Activated CD4-positive, alpha-beta T cell treated with anti-CD3 and anti-CD28 coated beads for 4 hours (primary cell): Measurements from ENCODE around the gene NFX1.
A peak's percentile ranks its signal among the peaks of the same experiment; 100 is the strongest.
"Not testable (repeated sequence)": the region's sequence is repeated elsewhere in the genome, so short reads cannot be mapped to it uniquely, and the experiment has no call there.

Source experiments
- DNase-seq, 2 donors: peaks; one replicate each; pipeline ENCODE4 v3.0.0-alpha.2; 2020

The NFX1 gene

DNA sequence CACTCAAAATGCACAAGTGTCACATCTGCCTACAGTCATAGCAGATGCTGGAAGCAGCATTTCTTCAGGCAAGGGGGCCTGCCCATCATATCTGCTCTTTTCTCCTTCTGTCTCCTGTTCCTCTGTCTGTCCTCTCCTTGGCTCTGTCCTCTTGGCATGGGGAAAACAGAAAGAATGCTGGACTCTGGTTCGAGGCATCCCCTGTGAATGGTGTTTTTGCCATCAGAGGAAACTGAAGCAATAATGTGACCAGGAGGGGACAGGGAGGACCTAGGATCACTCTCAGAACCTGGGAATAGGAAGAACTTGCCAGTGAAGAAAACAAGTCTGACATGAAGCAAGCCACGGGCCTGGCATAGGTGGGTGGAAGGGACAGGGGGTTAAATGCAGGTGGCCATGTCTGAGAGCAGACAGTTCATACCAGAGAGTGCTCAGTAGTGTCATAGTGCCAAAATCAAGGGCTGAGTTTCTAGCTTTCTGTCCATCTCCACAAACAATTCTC is 76.7 kb downstream of the NFX1 start:
- no peak for DNase-seq

DNA sequence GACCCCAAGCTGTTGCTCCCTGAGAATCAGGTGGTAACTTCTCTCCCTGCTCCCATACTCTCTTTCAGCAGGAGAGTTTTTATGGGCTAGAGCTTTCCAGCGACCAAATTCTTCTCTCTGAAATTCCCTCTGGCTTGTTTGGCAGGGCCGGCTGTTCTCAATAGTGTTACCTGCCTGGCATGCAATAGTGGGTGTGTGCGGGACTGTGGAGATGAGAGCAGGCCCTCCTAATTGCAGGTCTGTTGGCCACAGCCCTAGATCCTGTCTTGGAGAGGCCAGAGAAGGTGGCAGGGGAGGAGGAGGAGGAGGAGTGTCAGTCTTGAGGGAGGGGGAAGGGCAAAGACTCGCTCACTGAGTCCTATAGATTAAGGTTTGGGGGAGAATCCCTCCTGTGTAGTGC is 82.6 kb downstream of the NFX1 start:
- no peak for DNase-seq

DNA sequence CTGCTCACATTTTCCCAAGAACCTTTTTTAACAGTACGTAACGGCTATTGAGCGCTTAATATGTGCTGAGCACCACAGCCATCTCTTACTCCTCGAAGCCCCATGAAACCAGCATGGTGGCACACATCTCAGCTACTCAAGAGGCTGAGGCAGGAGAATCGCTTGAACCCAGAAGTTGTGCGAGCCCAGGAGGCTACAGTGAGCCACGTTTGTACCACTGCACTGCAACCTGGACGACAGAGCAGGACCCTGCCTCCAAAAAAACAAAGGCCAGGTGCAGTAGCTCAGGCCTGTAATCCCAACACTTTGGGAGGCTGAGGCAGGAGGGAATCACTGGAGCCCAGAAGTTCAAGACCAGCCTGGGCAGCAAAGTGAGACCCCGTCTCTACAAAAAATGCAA is 83.9 kb downstream of the NFX1 start:
- no peak for DNase-seq

DNA sequence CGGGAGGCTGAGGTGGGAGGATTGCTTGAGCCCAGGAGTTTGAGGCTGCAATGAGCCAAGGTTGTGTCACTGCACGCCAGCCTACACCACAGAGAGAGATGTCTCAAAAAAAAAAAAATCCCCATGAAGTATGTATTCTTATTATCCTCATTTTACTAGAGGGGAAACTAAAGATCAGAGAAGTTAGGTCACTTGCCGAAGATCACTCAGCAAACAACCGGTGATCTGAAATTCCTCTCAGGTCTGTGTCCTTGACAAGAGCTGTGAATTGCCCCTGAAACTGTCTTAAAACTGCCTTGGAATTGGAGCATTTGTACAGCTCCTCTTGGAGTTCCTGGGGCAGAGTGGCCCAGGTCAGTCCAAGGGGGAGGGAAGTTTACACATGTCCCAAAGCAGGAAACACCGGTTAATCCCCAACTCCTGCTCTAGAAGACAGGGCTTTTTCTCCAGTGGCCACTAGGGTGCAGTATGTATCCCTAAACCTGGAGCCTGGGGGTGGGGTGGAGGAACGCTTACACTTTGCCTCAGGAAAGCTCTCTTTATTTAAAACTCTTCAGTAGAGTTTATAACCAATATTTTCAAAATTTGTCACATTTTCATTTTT is 84.4 kb downstream of the NFX1 start:
- DNase-seq, result peak; percentile 58 to 68

DNA sequence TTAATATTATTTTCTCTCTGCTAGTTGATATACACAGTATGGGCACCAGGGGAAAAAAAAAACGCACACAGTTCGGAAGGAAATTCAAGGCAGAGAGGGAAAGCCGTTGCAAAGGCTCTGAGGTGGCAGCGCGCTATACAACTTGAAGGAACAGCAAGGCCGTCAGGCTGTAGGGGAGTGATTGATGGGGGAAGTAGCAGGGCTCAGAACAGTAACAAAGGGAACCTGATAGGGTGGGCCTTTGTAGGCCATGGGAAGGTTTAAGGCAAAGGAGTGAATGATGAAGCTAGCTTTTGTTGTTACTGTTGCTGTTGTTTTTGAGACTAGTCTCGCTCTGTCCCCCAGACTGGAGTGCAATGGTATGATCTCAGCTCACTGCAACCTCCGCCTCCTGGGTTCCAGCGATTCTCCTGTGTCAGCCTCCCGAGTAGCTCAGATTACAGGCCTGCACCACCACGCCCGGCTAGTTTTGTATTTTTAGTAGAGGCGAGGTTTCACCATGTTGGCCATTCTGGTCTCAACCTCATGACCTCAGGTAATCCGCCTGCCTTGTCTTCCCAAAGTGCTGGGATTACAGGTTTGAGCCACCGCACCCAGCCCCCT is 85.0 kb downstream of the NFX1 start:
- DNase-seq, result no peak

DNA sequence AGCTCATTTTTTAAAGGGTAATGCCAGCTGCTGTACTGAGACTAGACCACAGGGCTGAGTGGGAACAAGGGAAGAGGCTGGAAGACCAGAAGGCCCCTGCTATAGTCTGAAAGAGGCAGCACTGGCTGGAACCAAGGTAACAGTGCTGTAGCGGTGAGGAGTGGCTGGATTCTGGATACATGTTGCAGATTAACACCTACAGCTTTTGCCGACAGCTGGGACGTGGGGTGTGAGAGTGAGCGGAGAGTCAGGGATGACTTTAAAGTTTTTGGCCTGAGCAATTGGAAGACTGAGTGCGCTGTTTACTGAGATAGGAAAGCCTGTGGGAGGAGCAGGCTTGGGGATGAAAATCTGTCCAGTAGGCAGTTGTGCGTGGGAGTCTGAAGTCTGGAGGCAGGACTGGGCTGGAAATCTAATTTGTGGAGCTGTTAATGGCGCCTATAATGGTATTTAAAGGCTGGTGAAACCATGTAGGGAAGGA is 85.6 kb downstream of the NFX1 start:
- DNase-seq, result no peak

DNA sequence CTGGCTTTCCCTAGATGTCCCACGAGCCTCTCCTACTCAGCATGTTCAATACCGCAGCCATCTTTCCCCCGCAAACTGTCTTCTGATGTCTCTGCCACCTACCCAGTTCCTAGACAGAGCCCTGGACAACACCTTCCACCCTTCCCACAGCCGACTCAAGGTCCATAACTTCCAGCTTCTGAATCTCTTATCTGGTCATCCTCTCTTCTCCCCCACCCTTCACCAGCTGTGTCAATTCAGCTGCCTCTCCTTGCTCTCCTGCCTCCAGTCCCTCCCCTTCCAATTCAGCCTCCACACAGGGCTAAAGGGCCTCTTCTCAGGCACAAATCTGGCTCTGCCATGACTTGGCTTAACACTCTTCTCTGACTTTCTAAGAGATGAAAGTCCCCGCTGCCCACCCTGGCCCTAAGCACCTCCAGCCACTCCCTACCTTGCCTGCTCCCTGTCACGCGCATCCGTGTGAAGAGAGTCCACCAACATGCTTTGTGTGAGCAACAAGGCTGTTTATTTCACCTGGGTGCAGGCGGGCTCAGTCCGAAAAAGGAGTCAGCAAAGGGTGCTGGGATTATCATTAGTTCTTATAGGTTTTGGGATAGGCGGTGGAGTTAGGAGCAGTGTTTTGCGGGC is 86.9 kb downstream of the NFX1 start:
- DNase-seq, result no peak

DNA sequence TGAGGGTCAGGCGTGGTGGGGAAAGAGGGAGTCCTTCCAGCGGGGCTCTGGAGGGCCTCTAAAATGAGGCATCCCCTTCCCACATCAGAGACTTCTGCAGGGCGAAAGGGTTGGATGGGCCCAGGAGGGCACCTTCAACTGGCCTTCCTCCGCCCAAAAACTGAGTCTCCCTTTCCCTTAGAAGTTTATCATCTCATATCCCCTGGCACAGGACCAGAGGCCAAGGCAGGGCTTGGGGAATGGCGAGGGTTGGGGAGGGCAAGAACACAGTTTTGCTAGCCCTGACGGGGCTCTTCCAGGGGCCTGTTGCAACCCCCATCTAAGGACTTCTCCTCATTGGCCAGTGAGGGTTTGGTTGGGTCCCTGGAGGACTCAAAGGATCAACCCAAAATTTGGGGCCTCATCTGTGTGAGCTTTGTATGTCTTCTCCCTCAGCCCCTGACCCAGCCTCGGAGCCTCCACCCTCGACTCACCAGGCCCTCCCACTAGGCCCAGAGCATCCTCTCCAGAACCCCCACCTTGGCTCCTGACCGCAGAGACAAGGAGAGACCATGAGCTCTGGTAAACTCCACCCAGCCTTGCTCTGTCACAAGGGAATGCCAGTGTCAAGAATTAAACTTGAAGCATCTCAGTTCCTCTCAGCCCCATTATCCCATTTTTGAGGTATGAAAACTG is 87.9 kb downstream of the NFX1 start:
- no peak for DNase-seq

DNA sequence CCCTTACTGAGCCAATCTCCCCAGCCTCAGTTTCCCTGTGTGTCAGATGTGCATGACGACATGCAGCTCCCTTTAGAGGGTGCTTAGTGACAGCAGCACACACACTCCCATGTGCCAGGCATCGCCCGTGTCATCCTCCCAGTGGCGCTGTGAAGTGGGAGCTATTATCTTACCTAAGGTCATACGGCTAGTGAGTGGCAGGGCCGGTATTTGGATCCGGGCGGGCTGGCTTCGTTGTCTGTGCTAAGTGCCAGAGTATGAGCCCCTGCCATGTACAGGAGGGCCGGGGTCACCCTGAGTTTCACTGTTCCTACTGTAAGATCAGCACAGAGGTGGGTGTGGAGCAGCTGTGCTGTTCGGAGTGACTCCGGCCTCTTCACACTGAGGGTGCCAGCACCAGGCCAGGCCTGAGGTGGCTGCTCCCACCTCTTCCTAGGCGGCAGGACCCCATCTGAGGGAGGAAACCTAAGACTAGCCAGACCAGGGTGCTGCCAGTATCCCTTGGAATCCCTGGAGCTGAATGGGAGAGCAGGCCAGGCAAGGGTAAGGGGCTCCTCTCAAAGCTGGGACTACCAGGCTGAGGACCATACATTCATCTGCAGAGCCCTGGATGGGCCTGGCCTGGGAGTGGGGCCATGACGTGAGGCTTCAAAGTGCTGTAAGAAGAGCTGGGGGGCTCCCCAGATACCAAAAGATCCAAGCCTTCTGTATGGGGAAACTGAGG is 89.5 kb downstream of the NFX1 start:
- DNase-seq, result no peak

DNA sequence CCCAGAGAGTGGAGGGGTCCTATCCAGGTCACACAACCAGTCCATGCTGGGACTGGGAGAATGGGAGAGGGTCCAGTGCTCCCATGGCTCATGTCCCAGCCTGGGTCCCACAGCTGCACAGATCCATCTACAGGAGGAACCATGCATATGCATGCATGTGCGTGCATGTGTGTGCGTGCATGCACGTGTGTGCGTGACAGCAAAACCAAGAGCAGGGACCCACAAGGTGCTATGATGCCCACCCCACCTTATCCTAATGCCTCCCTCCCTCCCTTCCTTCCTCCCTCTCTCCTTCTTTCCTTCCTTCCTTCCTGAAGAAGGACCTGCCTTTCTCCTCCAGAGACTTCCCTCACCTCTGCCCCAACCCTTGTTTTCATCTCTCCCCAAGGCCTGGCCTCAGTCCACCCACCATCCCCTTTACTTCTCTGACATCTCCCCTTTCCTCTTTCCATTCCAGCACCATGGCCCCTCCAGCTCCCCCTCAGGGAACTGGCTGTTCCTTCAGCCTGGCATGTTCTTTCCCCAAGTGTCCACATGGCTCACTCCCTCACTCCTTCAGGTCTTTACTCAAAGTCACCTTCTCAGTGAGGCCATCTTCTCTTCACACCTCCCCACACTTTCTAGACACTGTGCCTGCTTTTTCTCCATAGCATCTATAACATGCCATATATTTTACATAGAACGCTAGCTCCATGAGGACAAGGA is 90.2 kb downstream of the NFX1 start:
- DNase-seq, result no peak

DNA sequence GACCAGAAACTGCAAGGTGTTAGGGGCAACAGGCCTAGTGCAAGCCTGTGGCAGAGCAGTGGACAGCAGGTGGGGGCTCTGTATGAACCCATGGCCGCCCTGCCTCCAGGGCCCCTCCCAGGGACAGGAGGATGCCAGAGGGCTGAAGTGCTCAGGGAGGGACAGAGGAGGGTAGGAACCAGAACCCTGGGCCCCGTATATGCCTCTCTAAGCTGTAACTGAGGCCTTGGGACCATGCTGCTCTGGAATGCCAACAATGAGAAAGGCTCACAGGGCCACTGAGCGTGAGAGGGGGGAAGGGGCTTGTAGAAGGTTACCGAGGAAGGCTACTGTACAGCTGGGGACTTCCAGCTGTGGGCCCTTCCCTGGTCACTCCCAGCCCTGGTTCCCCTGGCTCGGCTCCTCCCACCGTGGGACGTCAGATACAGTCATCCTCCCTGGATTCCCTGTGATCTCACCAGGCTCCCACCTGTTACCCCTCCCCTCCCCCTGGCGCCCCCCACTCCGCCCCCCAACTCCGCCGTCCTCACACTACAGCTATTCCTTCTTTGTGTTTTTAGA is 91.0 kb downstream of the NFX1 start:
- no peak for DNase-seq

DNA sequence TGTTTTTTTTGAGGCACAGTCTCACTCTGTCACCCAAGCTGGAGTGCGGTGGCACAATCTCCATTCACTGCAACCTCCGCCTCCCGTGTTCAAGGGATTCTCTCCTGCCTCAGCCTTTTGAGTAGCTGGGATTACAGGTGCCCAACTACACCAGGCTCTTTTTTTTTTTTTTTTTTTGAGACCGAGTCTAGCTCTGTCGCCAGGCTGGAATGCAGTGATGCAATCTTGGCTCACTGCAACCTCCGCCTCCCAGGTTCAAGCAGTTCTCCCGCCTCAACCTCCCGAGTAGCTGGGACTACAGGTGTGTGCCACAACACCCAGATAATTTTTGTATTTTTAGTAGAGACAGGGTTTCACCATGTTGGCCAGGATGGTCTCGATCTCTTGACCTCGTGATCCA is 92.1 kb downstream of the NFX1 start:
- DNase-seq, result not testable (repeated sequence)

DNA sequence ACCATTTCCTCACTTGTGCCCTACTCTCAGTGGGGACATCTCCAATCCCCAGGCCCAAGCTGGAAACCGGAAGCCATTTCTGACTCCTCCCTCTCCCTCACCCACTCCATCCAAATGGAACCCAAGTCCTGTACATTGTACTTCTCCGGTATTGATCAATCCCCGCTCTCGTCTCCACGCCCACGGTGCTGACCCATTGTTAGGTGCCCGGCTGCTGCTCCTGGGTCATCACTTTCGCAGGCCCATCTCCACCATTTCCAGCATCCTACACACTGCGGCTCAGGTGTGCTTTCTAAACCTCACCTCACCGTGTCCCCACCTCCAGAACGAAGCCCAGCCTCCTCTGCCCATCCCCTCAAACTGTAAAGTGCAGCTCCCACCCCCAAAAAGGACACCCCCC is 93.1 kb downstream of the NFX1 start:
- DNase-seq, result not testable (repeated sequence)

DNA sequence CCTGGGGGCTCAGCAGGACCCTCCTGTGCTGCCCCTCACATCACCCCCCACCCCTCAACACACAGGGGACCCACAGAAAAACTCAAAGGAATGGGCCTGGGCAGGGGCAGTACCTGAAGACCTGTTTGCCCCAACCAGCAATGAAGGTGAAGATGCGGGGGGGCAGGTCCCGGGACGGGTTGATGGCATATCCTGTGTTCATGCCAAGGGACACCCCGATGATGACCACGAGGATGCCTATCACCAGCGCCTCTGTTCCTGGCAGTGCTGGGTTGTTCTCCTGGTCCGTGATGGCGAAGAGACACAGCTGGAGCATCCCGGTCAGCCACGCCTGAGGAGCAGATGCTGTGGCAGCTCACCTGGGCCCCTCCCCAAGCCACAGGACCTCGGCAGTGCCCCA is 95.2 kb downstream of the NFX1 start:
- not testable (repeated sequence) for DNase-seq

DNA sequence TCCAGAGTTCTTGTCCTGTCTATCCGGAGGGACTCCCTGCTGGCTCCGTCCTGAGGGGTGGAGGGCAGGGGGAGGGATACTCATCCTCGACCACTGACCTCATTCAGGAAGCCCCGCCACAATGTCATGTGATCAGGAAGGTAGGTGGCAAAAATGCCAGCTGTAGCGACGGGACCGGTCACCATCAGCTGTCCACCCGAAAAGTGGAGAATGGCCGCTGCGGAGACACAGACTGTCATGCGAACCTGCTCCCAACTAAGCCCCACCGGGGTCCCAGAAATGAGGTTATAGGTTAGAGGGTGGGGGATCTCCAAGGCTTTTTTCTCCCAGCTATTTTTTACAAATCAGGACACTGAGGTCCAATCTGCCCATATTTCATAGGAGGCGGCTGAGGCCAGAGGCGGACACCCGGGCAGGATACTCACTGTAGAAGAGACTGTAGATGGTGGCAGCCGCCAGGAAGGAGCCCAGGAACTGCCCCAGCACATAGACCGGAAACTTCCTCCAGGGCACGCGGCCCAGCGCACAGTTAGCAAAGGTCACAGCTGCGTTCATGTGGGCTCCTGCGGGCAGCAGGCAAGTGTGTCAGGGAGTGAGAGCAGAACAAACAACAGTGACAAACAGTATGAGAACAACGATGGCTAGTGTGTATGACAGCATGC is 95.8 kb downstream of the NFX1 start:
- not testable (repeated sequence) for DNase-seq

DNA sequence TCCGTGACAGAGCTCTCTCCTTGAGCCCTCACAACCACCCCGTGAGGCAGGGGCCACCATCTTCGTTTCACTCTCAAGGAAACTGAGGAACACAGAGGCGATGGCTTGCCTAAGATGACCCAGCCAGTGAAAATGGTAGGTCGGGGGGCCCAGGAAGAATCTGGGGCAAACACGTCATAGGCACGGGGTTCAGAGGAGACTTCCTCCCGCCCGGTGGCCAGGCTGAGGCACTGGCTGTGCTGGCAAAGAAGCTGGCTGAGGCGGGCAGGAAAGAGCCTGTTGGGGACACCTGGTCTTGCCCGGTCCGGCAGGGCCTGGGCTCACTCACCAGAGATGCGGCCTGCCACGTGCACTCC is 96.3 kb downstream of the NFX1 start:
- not testable (repeated sequence) for DNase-seq

DNA sequence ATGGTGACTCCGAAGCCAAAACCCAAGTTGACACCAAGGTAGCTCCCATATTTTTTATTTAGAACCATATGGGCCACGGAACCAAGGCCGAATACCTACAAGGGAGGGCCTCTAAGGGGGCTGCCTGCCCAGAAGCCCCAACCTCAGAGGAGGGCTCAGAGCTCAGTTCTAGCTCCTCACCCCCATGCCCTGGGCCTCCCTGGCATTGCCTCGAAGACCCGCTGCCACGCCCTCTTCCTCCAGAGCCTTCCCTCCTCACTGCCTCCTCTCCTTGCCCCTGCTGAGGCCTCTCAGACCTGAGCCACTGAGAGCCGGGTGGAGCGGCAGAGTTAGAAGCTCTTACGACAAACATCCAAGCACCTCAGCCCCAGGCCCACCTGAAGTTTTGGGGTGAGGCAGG is 96.7 kb downstream of the NFX1 start:
- DNase-seq, result not testable (repeated sequence)

DNA sequence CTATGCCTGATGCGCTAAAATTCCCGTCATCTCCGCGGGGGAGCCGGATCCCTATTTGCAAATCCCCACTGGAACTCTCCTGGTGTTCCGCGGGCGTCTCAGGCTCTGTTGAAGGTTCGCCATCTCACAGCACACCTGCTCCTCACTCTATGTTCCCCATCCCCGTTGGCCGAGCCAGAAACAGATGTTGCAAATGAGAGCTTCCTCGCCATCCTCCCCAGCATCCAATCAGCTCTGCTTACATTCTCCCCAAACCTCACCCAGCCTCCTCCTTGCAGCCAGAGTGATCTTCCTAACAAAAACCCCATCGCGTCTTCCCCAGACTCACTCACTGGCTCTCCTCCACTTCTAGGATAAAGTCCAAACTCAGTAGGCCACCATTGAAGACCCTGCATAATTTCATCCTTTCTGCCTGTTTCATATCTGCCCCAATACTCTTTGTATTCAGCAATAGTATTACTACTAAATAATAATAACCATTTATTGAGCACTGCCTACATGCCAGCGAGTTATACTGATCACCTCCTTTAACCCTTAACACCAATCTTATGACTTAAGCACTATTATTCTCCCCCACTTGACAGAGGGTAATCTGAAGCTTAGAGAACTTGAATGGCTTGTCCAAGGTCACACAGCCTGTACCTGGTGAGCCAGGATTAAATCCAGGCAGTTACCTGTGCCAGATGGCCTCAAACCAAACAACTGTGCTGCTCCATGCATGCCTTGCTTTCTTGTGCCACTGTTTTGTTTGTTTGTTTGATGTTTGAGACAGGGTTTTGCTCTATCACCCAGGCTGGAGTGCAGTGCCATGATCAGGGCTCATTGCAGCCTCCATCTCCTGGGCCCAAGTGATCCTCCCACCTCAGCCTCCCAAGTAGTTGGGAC is 98.0 kb downstream of the NFX1 start:
- DNase-seq, result no peak

DNA sequence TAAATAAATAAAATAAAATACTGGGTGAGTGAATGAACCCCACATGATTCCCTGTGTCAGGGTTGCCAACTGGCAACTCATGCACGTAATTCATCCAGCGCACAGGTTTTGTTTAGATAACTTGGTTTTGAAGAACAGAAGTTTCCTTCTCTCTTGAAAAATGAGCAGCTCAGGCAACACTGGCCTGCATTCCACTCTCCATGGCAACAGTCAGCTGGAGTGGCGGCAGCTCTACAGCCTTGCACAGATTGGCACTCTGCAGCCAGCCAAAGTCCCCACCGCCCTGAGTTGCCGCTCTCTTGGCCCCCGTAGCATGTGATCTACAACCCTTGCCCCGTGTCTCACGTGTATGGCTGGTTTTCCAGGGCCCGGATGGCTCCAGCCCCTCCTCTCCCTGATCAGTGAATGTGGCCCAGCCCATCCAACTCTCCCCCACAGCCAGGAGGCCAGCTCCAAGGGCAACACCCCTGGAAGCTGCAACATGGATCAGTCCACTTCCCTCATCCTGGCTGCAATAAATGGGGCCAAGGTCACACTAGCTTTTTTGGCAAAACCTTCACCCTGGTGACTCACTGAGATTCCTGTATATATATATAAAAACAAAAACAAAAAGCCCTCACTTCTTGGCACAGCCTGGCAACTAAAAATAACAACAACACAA is 100.9 kb downstream of the NFX1 start:
- DNase-seq, result not testable (repeated sequence)

DNA sequence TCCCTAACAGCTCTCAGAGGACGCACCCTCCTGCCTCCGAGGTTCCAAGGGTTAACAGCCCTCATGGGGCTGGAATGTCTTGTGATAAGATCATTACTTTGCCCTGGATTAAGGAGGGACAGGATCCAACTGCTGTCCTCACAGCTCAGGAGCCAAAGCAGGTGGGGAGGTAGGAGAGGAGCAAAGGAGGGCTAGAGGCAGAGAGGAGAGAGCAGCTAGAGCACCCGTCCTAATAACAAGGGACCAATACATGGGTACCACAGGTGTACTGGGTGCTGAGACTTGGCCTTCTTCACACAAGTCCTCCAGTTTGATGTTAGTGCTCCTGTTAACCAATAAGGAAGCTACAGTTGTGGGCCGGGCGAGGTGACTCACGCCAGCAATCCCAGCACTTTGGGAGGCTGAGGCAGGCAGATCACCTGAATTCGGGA is 102.3 kb downstream of the NFX1 start:
- not testable (repeated sequence) for DNase-seq
